RWPE2 (cell line): Measurements from ENCODE around the gene ADK.

Source experiments
- ATAC-seq: fragments of 200-7000 bp; cut with Tn5 transposase; 3 replicates; pipeline ENCODE4 v1.9.1; 2021; ENCODE audit warnings: low read depth
- DNase-seq: peaks from one replicate; pipeline ENCODE4 v3.0.0-alpha.2; 2020; ENCODE audit warnings: low spot score
- H3K27ac ChIP-seq: fragments of 450-650 bp; 2 replicates; pipeline ENCODE4 v1.5.1; 2017; ENCODE audit warnings: mild to moderate bottlenecking; ENCODE audit not compliant: poor library complexity, severe bottlenecking
- H3K27me3 ChIP-seq: fragments of 250-450 bp; sonication (Bioruptor Pico); 2 replicates; pipeline ENCODE4 v1.5.1; 2021; ENCODE audit warnings: mild to moderate bottlenecking, moderate library complexity; ENCODE audit not compliant: insufficient read depth, poor library complexity, severe bottlenecking
- H3K36me3 ChIP-seq: fragments of 250-450 bp; sonication (Bioruptor Pico); 2 replicates; pipeline ENCODE4 v1.5.1; 2020; ENCODE audit warnings: low read depth, mild to moderate bottlenecking, moderate library complexity
- H3K4me1 ChIP-seq: fragments of 250-450 bp; sonication (Bioruptor Pico); 2 replicates; pipeline ENCODE4 v1.5.1; 2021; ENCODE audit warnings: mild to moderate bottlenecking, moderate library complexity; ENCODE audit not compliant: insufficient read depth, poor library complexity, severe bottlenecking
- H3K4me3 ChIP-seq: fragments of 250-450 bp; sonication (Bioruptor Pico); 2 replicates; pipeline ENCODE4 v1.5.1; 2021; ENCODE audit warnings: mild to moderate bottlenecking, moderate library complexity; ENCODE audit not compliant: severe bottlenecking
- H3K9me3 ChIP-seq: fragments of 250-450 bp; sonication (Bioruptor Pico); 2 replicates; pipeline ENCODE4 v1.5.1; 2021; ENCODE audit warnings: mild to moderate bottlenecking, moderate library complexity; ENCODE audit not compliant: severe bottlenecking
- TF ChIP-seq, protein P1 (sequence below): fragments of 450-650 bp; IDR thresholded peaks from one replicate; pipeline ENCODE4 v1.5.1; 2017; ENCODE audit warnings: mild to moderate bottlenecking, moderate library complexity; ENCODE audit not compliant: poor library complexity, severe bottlenecking

ADK gene

DNA sequence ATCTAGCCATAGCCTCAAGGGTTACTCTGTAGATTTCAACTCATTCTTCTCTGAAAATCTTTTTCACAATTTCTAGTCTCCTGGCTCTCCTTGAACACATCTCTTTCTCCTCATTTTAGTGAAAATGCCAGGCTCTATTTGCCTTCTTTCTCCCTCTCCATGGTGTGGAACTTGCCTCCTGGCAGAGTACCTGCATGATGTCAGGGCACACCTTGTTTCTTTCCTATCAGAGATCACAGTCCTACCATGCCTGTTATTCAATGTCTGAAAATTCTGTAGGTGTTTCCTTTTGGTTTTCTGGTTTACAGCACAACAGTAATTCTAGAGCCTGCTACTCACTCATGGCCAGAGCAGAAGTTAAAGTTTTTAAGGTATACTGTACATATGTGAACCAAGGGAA, 237.8 kb downstream of the ADK start:
- TF ChIP-seq, protein P1, sequence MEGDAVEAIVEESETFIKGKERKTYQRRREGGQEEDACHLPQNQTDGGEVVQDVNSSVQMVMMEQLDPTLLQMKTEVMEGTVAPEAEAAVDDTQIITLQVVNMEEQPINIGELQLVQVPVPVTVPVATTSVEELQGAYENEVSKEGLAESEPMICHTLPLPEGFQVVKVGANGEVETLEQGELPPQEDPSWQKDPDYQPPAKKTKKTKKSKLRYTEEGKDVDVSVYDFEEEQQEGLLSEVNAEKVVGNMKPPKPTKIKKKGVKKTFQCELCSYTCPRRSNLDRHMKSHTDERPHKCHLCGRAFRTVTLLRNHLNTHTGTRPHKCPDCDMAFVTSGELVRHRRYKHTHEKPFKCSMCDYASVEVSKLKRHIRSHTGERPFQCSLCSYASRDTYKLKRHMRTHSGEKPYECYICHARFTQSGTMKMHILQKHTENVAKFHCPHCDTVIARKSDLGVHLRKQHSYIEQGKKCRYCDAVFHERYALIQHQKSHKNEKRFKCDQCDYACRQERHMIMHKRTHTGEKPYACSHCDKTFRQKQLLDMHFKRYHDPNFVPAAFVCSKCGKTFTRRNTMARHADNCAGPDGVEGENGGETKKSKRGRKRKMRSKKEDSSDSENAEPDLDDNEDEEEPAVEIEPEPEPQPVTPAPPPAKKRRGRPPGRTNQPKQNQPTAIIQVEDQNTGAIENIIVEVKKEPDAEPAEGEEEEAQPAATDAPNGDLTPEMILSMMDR: no peak
- Histone ChIP-seq H3K4me1 (no peaks in the 10 kb centered on the region), H3K9me3 (no peaks in the 10 kb centered on the region), H3K36me3 (peaks cover 14% of the 10 kb centered on the region), H3K27me3 (no peaks in the 10 kb centered on the region), H3K4me3 (no peak overlapping the region), H3K27ac (no peak overlapping the region)
- ATAC-seq (no peak), DNase-seq (no peak)

DNA sequence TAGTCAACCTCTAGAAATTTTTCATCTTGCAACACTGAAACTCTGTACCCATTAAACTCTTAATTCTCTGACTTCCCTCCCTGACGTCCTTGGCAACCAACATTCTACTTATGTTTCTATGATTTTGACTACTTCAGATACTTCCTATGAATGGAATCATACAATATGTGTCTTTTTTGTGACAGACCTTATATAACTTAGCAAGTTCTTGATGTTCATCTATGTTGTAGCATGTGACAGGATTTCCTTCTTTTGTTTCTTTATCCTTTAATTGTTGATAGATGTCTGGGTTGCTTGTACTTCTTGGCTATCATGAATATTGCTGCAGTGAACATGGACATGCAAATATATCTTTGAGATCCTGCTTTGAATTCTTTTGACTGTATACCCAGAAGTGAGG, 240.8 kb downstream of the ADK start:
- no peak overlapping the region for H3K27ac ChIP-seq
- DNase-seq: no peak
- no peak overlapping the region for H3K4me3 ChIP-seq
- TF ChIP-seq, protein P1: no peak
- no peaks in the 10 kb centered on the region for H3K4me1 ChIP-seq
- H3K27me3 ChIP-seq: no peaks in the 10 kb centered on the region
- ATAC-seq: no peak
- peaks cover 29% of the 10 kb centered on the region for H3K36me3 ChIP-seq
- H3K9me3 ChIP-seq: no peaks in the 10 kb centered on the region

DNA sequence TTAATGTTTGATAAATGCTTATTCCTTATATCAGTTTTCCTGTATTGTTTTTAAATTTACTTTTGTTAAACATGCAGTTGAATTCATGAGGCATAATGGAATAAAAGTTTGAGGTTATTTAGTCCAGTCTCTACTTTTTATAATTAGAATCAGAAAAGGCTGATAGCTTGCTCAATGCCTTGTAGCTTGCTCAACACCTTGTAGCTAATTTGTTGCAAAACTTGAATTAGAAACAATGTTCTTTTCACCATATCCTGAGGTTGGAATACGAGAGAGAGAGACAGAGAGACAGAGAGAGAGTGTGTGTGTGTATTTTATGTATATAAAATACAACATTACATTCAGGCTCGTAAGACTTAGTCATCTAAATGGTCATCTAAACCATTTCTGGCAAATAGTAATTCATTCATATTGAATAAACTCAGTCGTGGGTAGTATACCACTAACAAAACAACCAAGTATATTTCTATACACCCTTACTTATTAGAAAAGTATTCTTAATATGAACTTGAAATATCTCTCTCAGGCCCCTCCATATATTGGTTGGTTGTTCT, 243.5 kb downstream of the ADK start:
- Histone ChIP-seq H3K36me3 (peaks cover 50% of the 10 kb centered on the region), H3K4me1 (no peaks in the 10 kb centered on the region), H3K4me3 (no peak overlapping the region), H3K27ac (no peak overlapping the region), H3K9me3 (no peaks in the 10 kb centered on the region), H3K27me3 (no peaks in the 10 kb centered on the region)
- DNase-seq (no peak), ATAC-seq (no peak)
- TF ChIP-seq, protein P1: no peak

DNA sequence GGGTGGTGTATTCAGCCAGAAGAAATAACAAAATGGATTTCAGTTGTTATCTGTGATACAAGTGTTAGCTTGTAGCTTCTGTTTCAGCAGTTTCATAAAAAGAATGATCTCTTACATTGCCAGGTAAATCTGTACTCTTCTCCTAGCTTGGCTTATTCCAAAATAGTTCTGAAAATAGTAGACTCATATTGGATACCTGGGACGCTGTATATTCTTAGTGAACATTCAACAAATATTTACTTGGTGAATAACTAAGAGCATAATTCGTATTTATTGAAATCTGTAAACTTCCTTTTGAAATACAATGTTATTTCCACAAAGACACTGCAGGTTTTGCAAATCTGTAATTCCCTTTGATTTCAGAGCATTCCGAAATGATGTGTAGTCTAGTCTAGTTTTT, 249.2 kb downstream of the ADK start:
- Histone ChIP-seq H3K4me3 (no peak overlapping the region), H3K27me3 (no peaks in the 10 kb centered on the region), H3K27ac (no peak overlapping the region), H3K9me3 (no peaks in the 10 kb centered on the region), H3K36me3 (peaks cover 28% of the 10 kb centered on the region), H3K4me1 (no peaks in the 10 kb centered on the region)
- no peak for DNase-seq
- TF ChIP-seq, protein P1: no peak
- no peak for ATAC-seq

DNA sequence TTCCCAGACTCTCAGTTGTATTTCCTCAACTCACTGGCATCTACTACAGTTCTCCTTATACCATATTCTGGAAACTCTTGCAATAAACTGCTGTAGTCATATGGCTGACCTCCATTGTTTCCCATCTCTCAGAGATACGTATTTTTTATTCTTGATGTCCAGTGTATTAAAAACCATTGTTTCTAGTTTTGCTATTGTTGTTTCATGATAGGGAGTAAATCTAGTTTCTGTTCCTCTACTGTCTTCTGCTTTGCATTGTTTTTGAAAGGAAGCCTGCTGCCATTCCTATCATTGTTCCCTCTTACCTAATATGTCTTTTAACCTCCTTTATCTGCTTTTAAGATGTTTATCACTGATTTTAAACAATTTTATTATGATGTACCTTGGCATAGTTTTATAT, 255.0 kb downstream of the ADK start:
- no peaks in the 10 kb centered on the region for H3K4me1 ChIP-seq
- no peak for DNase-seq
- peaks cover 6% of the 10 kb centered on the region; the same call in 1 of the 2 replicates for H3K36me3 ChIP-seq
- H3K27ac ChIP-seq: no peak overlapping the region
- no peak for ATAC-seq
- H3K9me3 ChIP-seq: no peaks in the 10 kb centered on the region
- TF ChIP-seq, protein P1: no peak
- H3K4me3 ChIP-seq: no peak overlapping the region
- H3K27me3 ChIP-seq: no peaks in the 10 kb centered on the region
